ENCODE measurements around the gene PSMA7. TPM values are rescaled to one million over a fixed set of nuclear protein-coding genes. Genes with fewer than 3 reads are reported as not detected.

Gene PSMA7
- total and polyA plus RNA-seq, 7 donors, result 192 to 388 (median 309) TPM

GRCh38 chr20:62141043-62141396 lies 2.2 kb downstream of the PSMA7 start:
- H3K27me3 ChIP-seq, result no peaks in the 10 kb centered on the region
- peaks cover 29 to 46% (median 33%) of the 10 kb centered on the region in 4 donors for H3K36me3 ChIP-seq
- H3K27ac ChIP-seq, result peak overlapping the region; percentile 25 to 97 (median 94)
- intact Hi-C loops (cut with DNase I), result loop anchor here (5.0 to 10.0 kb wide), 3 partner anchors 96 to 656 kb away; partner anchors contain the start of genes MRGBP, OSBPL2 and RPS21
- H3K4me1 ChIP-seq, result peaks cover 0 to 36% (median 33%) of the 10 kb centered on the region in 4 donors
- H3K4me3 ChIP-seq, result peak overlapping the region in 2 of 4 donors; percentile 91 to 92
- WGBS, 2 donors, result 84 to 85% methylated on average over 7 of the region's 7 CpGs
- no peak for TF ChIP-seq POLR2A (IDR thresholded peaks at IDR 0.05)
- no peak for TF ChIP-seq POLR2AphosphoS5 (IDR thresholded peaks at IDR 0.05)
- TF ChIP-seq, protein P1, sequence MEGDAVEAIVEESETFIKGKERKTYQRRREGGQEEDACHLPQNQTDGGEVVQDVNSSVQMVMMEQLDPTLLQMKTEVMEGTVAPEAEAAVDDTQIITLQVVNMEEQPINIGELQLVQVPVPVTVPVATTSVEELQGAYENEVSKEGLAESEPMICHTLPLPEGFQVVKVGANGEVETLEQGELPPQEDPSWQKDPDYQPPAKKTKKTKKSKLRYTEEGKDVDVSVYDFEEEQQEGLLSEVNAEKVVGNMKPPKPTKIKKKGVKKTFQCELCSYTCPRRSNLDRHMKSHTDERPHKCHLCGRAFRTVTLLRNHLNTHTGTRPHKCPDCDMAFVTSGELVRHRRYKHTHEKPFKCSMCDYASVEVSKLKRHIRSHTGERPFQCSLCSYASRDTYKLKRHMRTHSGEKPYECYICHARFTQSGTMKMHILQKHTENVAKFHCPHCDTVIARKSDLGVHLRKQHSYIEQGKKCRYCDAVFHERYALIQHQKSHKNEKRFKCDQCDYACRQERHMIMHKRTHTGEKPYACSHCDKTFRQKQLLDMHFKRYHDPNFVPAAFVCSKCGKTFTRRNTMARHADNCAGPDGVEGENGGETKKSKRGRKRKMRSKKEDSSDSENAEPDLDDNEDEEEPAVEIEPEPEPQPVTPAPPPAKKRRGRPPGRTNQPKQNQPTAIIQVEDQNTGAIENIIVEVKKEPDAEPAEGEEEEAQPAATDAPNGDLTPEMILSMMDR (IDR thresholded peaks at IDR 0.05), result no peak
- TF ChIP-seq EP300 (IDR thresholded peaks at IDR 0.05), result no peak
- no peaks in the 10 kb centered on the region for H3K9me3 ChIP-seq
- no peak for DNase-seq

- H3K4me3 ChIP-seq, result no peak overlapping the region
- peaks cover 36 to 60% (median 42%) of the 10 kb centered on the region in 4 donors for H3K36me3 ChIP-seq
- intact Hi-C loops (cut with DNase I), result loop anchor here (5.0 to 10.0 kb wide), 3 partner anchors 98 to 658 kb away; partner anchors contain the start of genes MRGBP, OSBPL2 and RPS21
- no peak for TF ChIP-seq POLR2AphosphoS5 (IDR thresholded peaks at IDR 0.05)
- TF ChIP-seq EP300 (IDR thresholded peaks at IDR 0.05), result no peak
- TF ChIP-seq POLR2A (IDR thresholded peaks at IDR 0.05), result no peak
- TF ChIP-seq, protein P1 (IDR thresholded peaks at IDR 0.05), result no peak
- no peaks in the 10 kb centered on the region for H3K9me3 ChIP-seq
- H3K27me3 ChIP-seq, result no peaks in the 10 kb centered on the region
- peak overlapping the region in 1 of 4 donors; percentile 7 for H3K27ac ChIP-seq
- WGBS, 2 donors, result 91 to 92% methylated on average over 13 of the region's 13 CpGs
- no peak for DNase-seq
- H3K4me1 ChIP-seq, result peaks cover 0 to 29% (median 23%) of the 10 kb centered on the region in 4 donors
Measured at GRCh38 chr20:62139636-62140035, 3.6 kb downstream of the PSMA7 start.

DNA sequence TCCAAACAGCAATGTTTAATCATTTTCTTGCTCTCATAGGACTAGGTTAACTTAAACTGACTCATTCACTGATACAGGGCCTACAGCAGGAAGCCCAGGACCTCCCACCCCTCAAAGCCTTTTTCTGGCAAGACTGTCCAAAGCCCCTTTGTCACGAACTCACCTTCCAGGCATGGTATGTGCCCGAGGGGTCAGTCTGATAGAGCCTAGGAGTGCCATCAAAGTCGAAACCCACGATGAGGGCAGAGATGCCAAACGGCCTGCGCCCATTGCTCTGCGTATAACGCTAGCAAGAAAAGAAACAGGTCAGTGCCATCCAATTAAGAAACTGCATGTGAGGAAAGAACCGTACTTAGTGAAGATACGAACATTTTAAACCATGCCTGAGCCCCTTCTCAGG lies 4.3 kb downstream of the PSMA7 start:
- TF ChIP-seq POLR2AphosphoS5 (IDR thresholded peaks at IDR 0.05), result no peak
- TF ChIP-seq POLR2A (IDR thresholded peaks at IDR 0.05), result no peak
- no peak for TF ChIP-seq EP300 (IDR thresholded peaks at IDR 0.05)
- TF ChIP-seq, protein P1 (IDR thresholded peaks at IDR 0.05), result no peak
- intact Hi-C loops (cut with DNase I), result no loop called here
- Histone ChIP-seq H3K9me3 (no peaks in the 10 kb centered on the region), H3K4me3 (no peak overlapping the region), H3K27me3 (no peaks in the 10 kb centered on the region), H3K4me1 (peaks cover 0 to 30% (median 20%) of the 10 kb centered on the region in 4 donors), H3K36me3 (peaks cover 36 to 67% (median 45%) of the 10 kb centered on the region in 4 donors), H3K27ac (peak overlapping the region in 1 of 4 donors; percentile 7)
- DNase-seq, result no peak
- 93 to 96% methylated on average over 10 of the region's 10 CpGs for WGBS, 2 donors

GRCh38 chr20:62138204-62138543 lies 5.0 kb downstream of the PSMA7 start:
- no peak for TF ChIP-seq POLR2AphosphoS5 (IDR thresholded peaks at IDR 0.05)
- TF ChIP-seq, protein P1 (IDR thresholded peaks at IDR 0.05), result no peak
- TF ChIP-seq EP300 (IDR thresholded peaks at IDR 0.05), result no peak
- no peak for TF ChIP-seq POLR2A (IDR thresholded peaks at IDR 0.05)
- DNase-seq, result no peak
- Histone ChIP-seq H3K36me3 (peaks cover 36 to 74% (median 46%) of the 10 kb centered on the region in 4 donors), H3K27ac (no peak overlapping the region), H3K4me3 (no peak overlapping the region), H3K27me3 (no peaks in the 10 kb centered on the region), H3K4me1 (peaks cover 0 to 30% (median 20%) of the 10 kb centered on the region in 4 donors), H3K9me3 (no peaks in the 10 kb centered on the region)
- 84 to 94% methylated on average over 11 of the region's 11 CpGs for WGBS, 2 donors
- intact Hi-C loops (cut with DNase I), result no loop called here

Measured in sigmoid colon (tissue), 7 donors.